Measurements from ENCODE around the gene DNAH2. TPM values are rescaled to one million over a fixed set of nuclear protein-coding genes. Genes with fewer than 3 reads are reported as not detected.

DNAH2 gene
- 0.08 TPM in 2 replicates for polyA plus RNA-seq (2011; rRNA removed)
- polyA plus RNA-seq (2012; cell fraction: cytosol; rRNA removed), result 0.01 TPM in 2 replicates
- 0.02 and 0.13 TPM in 2 replicates for polyA plus RNA-seq (2012; cell fraction: nucleus; rRNA removed)
- 0.01 to 0.05 TPM (median 0.03 TPM) in 3 replicates for polyA plus RNA-seq (2017; fragmentation: RNase III; extraction: RNeasy Plus Mini Kit Qiagen cat#74134 plus additional on column Dnase treatment)
- 0.17 and 0.19 TPM in 2 replicates for polyA minus RNA-seq (2011; rRNA and poly(A)+ RNA removed)

DNA sequence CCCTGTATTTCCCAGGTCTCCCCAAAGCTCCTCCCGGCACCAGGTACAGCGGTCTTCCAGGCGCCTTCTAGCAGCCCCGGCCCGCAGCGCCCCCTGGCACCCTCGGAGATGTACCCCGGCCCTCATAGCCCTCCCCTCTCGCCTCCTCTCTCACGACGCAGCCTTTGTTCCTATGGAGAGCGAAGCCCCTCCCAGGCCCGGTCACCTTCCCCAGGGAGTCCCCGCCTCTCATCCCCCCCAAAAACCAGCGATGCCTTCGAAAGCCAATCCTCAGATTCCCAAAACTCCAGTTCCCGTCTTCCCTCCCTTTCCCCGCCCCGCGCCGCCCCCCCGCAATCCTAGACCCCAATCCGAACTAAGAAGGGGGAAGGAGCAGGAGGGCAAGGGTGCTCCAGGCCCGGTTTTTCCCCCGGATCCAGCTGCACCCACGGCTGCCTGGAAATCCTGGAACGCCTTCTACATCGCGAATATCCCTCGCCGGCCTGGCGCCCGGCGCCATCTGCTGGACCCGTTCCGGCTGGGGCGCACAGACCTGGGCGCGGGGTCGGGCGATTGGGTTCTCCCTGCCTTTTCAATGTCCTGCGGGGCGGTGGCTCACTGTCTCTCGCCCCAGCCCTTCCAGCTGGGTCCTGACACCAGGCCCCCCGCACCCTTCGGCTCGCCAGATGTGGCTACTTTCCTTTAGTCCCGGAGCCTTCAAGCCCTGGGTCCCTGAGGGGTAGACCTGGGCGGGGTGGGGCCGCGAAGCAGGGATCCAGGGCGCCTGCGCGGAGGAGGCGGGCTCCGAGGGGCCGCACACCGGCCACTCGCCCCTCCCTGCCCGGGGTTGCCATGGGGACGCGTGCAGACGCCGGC lies at the start of gene DNAH2:
Gene DNAH2 (plus strand): TSS at position 844 of the 855 bp plus-strand sequence. CDS start 1,991 bp downstream, outside the sequence.
- CTCF ChIA-PET, result interaction anchor here (0.6 to 5.0 kb wide), 44 partner anchors 9 to 399 kb away, joined by 3 to 65 read pairs (median 4); partner anchors contain the start of genes CD68, EFNB3, FXR2 and MPDU1
- WGBS (ENCODE audit: missing lambda C conversion rate), result under 1% methylated on average over 45 of the region's 64 CpGs
- TF ChIP-seq BCL3 (IDR thresholded peaks at IDR 0.05) (peak; percentile 54; the same call in 1 of the 3 replicates), E2F6 (IDR thresholded peaks at IDR 0.05; ENCODE audit: borderline replicate concordance, low read depth) (peak; percentile 85), GATA3 (IDR thresholded peaks at IDR 0.05; ENCODE audit: borderline replicate concordance) (peak; percentile 47), ZFP36 (IDR thresholded peaks at IDR 0.05; ENCODE audit: borderline replicate concordance, partially characterized antibody) (peak; percentile 48), NPAS2 (CRISPR knock-in tag; IDR thresholded peaks at IDR 0.05; ENCODE audit: borderline replicate concordance) (no peak), POLR2A (IDR thresholded peaks at IDR 0.05; ENCODE audit: low read length) (peak; percentile 62), RARB (CRISPR knock-in tag; IDR thresholded peaks at IDR 0.05) (no peak), MAZ (IDR thresholded peaks at IDR 0.05; ENCODE audit: borderline replicate concordance, low read depth, low read length) (peak; percentile 90), SREBF2 (IDR thresholded peaks at IDR 0.05) (no peak), PHF8 (IDR thresholded peaks at IDR 0.05; ENCODE audit: borderline replicate concordance, low read depth) (peak; percentile 57; the same call in 1 of the 2 replicates), RNF2 (IDR thresholded peaks at IDR 0.05; ENCODE audit: borderline replicate concordance, low read depth) (no peak), FOSL2 (IDR thresholded peaks at IDR 0.05) (no peak), FOSL2 (CRISPR knock-in tag; IDR thresholded peaks at IDR 0.05) (peak; percentile 25; the same call in 1 of the 2 replicates), JUN (IDR thresholded peaks at IDR 0.05) (peak; percentile 32 to 74; a peak in 3 of 5 replicates), MAX (IDR thresholded peaks at IDR 0.05) (peak; percentile 85), KDM5A (IDR thresholded peaks at IDR 0.05) (peak; percentile 92), RFX5 (IDR thresholded peaks at IDR 0.05) (peak; percentile 60), HDAC2 (IDR thresholded peaks at IDR 0.05) (0 out of 2 replicates have a peak, but pooled peaks have one; percentile 60), SMC3 (IDR thresholded peaks at IDR 0.05) (peak; percentile 64; the same call in 2 of the 3 replicates), PBX3 (IDR thresholded peaks at IDR 0.05) (0 out of 2 replicates have a peak, but pooled peaks have one; percentile 72), RAD21 (conservative IDR thresholded peaks at IDR 0.05 in 1 of 2, IDR thresholded peaks at IDR 0.05 in 1 of 2) (peak; percentile 68 to 75), CBX8 (IDR thresholded peaks at IDR 0.05) (no peak), TP53 (CRISPR knock-in tag; IDR thresholded peaks at IDR 0.05) (no peak), MYC (IDR thresholded peaks at IDR 0.05; ENCODE audit: borderline replicate concordance, low read length) (peak; percentile 11; the same call in 1 of the 2 replicates), CTCF (IDR thresholded peaks at IDR 0.05) (peak; percentile 78)
- Histone ChIP-seq H3K27ac (peak within 1 kb of the TSS; percentile 79 to 89), H3K9me3 (no peaks in the 10 kb centered on the region), H3K4me2 (peak within 1 kb of the TSS; percentile 82), H3K4me3 (peak within 1 kb of the TSS; percentile 52), H3K4me1 (peaks cover 21% of the 10 kb centered on the region)
- DNase-seq (ENCODE audit: low read depth in 1 of 2, low spot score in 1 of 2) (peak; percentile 93 to 94), FAIRE-seq (no peak), ATAC-seq (peak; percentile 85 to 94)
- POLR2A ChIA-PET, result interaction anchor here (0.7 to 2.7 kb wide), 5 partner anchors 11 to 408 kb away, joined by 3 to 18 read pairs (median 14); partner anchors contain the start of genes EFNB3 and TP53

All from A549 (cell line).